ENCODE results near the gene REXO4. TPM values are rescaled to one million over a fixed set of nuclear protein-coding genes. Genes with fewer than 3 reads are reported as not detected.
A peak's percentile ranks its signal among the peaks of the same experiment; 100 is the strongest.

The REXO4 gene
- total and polyA plus RNA-seq, 2 of the 13 experiments (the other 11 are each of a cell fraction or from before 2014, with no cell fraction given): 18.5 to 30.4 TPM

DNA sequence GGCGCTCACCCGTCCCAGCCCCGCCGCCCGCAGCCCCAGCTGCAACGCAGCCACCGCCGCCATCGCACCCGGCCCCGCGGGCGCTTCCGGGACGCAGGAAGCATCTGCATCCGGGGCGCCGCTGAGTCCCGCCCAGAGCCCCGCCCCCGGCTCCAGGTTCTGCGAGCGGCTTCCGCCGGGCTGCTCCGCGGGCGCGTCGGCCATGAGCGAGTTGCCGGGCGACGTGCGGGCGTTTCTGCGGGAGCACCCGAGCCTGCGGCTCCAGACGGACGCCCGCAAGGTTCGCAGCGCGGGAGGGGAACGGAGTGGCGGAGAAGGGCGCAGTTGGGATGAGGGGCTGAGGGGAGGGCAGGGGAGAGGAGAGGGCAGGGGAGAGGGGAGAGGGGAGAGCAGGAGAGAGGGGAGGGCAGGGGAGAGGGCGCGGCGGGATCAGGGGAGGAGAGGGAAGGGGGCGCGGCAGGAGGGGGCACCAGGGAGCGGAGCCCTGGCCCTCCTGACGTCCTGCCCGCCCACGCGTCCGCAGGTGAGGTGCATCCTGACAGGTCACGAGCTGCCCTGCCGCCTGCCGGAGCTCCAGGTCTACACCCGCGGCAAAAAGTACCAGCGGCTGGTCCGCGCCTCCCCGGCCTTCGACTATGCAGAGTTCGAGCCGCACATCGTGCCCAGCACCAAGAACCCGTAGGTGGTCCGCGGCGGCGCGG is 61.3 kb downstream of the REXO4 start, which contains the start of the genes SURF1 and SURF2 (continued):
- peak; percentile 98 for TF ChIP-seq NR2C2 (CRISPR knock-in tag; IDR thresholded peaks at IDR 0.05; ENCODE audit: borderline replicate concordance)
- peak; percentile 66 for TF ChIP-seq POLR2AphosphoS5 (IDR thresholded peaks at IDR 0.05; ENCODE audit: low read depth, low read length)
- no peak for TF ChIP-seq ZC3H4 (CRISPR knock-in tag; IDR thresholded peaks at IDR 0.05; ENCODE audit: borderline replicate concordance)
- 0 out of 2 replicates have a peak, but pooled peaks have one; percentile 20 for TF ChIP-seq KLF12 (CRISPR knock-in tag; IDR thresholded peaks at IDR 0.05; ENCODE audit: borderline replicate concordance)
- TF ChIP-seq, protein P1, sequence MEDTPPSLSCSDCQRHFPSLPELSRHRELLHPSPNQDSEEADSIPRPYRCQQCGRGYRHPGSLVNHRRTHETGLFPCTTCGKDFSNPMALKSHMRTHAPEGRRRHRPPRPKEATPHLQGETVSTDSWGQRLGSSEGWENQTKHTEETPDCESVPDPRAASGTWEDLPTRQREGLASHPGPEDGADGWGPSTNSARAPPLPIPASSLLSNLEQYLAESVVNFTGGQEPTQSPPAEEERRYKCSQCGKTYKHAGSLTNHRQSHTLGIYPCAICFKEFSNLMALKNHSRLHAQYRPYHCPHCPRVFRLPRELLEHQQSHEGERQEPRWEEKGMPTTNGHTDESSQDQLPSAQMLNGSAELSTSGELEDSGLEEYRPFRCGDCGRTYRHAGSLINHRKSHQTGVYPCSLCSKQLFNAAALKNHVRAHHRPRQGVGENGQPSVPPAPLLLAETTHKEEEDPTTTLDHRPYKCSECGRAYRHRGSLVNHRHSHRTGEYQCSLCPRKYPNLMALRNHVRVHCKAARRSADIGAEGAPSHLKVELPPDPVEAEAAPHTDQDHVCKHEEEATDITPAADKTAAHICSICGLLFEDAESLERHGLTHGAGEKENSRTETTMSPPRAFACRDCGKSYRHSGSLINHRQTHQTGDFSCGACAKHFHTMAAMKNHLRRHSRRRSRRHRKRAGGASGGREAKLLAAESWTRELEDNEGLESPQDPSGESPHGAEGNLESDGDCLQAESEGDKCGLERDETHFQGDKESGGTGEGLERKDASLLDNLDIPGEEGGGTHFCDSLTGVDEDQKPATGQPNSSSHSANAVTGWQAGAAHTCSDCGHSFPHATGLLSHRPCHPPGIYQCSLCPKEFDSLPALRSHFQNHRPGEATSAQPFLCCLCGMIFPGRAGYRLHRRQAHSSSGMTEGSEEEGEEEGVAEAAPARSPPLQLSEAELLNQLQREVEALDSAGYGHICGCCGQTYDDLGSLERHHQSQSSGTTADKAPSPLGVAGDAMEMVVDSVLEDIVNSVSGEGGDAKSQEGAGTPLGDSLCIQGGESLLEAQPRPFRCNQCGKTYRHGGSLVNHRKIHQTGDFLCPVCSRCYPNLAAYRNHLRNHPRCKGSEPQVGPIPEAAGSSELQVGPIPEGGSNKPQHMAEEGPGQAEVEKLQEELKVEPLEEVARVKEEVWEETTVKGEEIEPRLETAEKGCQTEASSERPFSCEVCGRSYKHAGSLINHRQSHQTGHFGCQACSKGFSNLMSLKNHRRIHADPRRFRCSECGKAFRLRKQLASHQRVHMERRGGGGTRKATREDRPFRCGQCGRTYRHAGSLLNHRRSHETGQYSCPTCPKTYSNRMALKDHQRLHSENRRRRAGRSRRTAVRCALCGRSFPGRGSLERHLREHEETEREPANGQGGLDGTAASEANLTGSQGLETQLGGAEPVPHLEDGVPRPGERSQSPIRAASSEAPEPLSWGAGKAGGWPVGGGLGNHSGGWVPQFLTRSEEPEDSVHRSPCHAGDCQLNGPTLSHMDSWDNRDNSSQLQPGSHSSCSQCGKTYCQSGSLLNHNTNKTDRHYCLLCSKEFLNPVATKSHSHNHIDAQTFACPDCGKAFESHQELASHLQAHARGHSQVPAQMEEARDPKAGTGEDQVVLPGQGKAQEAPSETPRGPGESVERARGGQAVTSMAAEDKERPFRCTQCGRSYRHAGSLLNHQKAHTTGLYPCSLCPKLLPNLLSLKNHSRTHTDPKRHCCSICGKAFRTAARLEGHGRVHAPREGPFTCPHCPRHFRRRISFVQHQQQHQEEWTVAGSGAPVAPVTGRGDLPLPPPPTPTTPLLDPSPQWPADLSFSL (CRISPR knock-in tag; IDR thresholded peaks at IDR 0.05): no peak
- no peak for TF ChIP-seq ZNF235 (CRISPR knock-in tag; IDR thresholded peaks at IDR 0.05; ENCODE audit: borderline replicate concordance)
- TF ChIP-seq HNRNPK (IDR thresholded peaks at IDR 0.05; ENCODE audit: low read depth, low read length, poor library complexity, severe bottlenecking): peak; percentile 99
- TF ChIP-seq, protein P2, sequence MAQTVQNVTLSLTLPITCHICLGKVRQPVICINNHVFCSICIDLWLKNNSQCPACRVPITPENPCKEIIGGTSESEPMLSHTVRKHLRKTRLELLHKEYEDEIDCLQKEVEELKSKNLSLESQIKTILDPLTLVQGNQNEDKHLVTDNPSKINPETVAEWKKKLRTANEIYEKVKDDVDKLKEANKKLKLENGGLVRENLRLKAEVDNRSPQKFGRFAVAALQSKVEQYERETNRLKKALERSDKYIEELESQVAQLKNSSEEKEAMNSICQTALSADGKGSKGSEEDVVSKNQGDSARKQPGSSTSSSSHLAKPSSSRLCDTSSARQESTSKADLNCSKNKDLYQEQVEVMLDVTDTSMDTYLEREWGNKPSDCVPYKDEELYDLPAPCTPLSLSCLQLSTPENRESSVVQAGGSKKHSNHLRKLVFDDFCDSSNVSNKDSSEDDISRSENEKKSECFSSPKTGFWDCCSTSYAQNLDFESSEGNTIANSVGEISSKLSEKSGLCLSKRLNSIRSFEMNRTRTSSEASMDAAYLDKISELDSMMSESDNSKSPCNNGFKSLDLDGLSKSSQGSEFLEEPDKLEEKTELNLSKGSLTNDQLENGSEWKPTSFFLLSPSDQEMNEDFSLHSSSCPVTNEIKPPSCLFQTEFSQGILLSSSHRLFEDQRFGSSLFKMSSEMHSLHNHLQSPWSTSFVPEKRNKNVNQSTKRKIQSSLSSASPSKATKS (CRISPR knock-in tag; IDR thresholded peaks at IDR 0.05): no peak
- no peak for TF ChIP-seq ZNF570 (CRISPR knock-in tag; IDR thresholded peaks at IDR 0.05; ENCODE audit: borderline replicate concordance)
- TF ChIP-seq ZKSCAN5 (CRISPR knock-in tag; IDR thresholded peaks at IDR 0.05): no peak
- TF ChIP-seq, protein P3, sequence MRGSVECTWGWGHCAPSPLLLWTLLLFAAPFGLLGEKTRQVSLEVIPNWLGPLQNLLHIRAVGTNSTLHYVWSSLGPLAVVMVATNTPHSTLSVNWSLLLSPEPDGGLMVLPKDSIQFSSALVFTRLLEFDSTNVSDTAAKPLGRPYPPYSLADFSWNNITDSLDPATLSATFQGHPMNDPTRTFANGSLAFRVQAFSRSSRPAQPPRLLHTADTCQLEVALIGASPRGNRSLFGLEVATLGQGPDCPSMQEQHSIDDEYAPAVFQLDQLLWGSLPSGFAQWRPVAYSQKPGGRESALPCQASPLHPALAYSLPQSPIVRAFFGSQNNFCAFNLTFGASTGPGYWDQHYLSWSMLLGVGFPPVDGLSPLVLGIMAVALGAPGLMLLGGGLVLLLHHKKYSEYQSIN (CRISPR knock-in tag; IDR thresholded peaks at IDR 0.05; ENCODE audit: borderline replicate concordance): no peak
- TF ChIP-seq, protein P4, sequence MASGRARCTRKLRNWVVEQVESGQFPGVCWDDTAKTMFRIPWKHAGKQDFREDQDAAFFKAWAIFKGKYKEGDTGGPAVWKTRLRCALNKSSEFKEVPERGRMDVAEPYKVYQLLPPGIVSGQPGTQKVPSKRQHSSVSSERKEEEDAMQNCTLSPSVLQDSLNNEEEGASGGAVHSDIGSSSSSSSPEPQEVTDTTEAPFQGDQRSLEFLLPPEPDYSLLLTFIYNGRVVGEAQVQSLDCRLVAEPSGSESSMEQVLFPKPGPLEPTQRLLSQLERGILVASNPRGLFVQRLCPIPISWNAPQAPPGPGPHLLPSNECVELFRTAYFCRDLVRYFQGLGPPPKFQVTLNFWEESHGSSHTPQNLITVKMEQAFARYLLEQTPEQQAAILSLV (CRISPR knock-in tag; IDR thresholded peaks at IDR 0.05; ENCODE audit: borderline replicate concordance): peak; percentile 33; the same call in 1 of the 2 replicates
- no peak for TF ChIP-seq NR2F2 (IDR thresholded peaks at IDR 0.05; ENCODE audit: borderline replicate concordance, low read depth)
- TF ChIP-seq, protein P5, sequence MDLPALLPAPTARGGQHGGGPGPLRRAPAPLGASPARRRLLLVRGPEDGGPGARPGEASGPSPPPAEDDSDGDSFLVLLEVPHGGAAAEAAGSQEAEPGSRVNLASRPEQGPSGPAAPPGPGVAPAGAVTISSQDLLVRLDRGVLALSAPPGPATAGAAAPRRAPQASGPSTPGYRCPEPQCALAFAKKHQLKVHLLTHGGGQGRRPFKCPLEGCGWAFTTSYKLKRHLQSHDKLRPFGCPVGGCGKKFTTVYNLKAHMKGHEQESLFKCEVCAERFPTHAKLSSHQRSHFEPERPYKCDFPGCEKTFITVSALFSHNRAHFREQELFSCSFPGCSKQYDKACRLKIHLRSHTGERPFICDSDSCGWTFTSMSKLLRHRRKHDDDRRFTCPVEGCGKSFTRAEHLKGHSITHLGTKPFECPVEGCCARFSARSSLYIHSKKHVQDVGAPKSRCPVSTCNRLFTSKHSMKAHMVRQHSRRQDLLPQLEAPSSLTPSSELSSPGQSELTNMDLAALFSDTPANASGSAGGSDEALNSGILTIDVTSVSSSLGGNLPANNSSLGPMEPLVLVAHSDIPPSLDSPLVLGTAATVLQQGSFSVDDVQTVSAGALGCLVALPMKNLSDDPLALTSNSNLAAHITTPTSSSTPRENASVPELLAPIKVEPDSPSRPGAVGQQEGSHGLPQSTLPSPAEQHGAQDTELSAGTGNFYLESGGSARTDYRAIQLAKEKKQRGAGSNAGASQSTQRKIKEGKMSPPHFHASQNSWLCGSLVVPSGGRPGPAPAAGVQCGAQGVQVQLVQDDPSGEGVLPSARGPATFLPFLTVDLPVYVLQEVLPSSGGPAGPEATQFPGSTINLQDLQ (CRISPR knock-in tag; IDR thresholded peaks at IDR 0.05): 0 out of 2 replicates have a peak, but pooled peaks have one; percentile 18
